ENCODE results near the gene OR8B3.

Gene OR8B3

DNA sequence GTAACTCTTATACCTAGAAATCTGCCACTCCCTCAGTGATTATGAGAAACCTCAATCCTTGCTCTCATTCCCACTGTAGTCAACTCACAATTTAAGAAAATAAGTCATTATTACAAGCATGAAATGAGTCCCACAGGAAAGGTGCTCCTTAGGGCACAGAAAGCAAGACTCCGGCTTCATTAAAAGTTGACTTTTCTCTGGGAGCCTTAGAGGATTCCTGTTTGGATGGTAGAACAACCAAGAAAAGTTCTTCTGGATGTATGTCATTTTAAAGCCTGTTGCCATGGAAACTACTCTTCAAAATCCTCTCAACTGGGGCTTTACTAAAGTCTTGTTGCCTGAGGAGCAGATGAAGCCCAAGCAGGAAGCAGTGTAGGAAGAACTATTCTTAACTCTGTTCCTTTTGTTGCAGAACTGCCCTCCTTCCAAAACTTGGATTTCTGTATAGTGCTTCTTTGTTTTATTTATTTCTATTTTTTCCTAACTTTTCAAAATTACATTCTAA, 46.9 kb upstream of the OR8B3 start, which contains the start of gene OR8B8:
TSS of gene OR8B8 (minus strand) at position 51 of the 505 bp plus-strand sequence. CDS start 4,611 bp downstream, outside the sequence.
- TF ChIP-seq, protein P1, sequence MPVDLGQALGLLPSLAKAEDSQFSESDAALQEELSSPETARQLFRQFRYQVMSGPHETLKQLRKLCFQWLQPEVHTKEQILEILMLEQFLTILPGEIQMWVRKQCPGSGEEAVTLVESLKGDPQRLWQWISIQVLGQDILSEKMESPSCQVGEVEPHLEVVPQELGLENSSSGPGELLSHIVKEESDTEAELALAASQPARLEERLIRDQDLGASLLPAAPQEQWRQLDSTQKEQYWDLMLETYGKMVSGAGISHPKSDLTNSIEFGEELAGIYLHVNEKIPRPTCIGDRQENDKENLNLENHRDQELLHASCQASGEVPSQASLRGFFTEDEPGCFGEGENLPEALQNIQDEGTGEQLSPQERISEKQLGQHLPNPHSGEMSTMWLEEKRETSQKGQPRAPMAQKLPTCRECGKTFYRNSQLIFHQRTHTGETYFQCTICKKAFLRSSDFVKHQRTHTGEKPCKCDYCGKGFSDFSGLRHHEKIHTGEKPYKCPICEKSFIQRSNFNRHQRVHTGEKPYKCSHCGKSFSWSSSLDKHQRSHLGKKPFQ (tag by site-specific recombination; IDR thresholded peaks at IDR 0.05): no peak
- TF ChIP-seq ZNF558 (tag by site-specific recombination; IDR thresholded peaks at IDR 0.05) (no peak), ZNF837 (tag by site-specific recombination; IDR thresholded peaks at IDR 0.05) (no peak), ZNF585B (tag by site-specific recombination; IDR thresholded peaks at IDR 0.05) (no peak), SP7 (tag by site-specific recombination; IDR thresholded peaks at IDR 0.05) (no peak), ZNF707 (tag by site-specific recombination; IDR thresholded peaks at IDR 0.05) (no peak)
- CTCF ChIA-PET: no interaction called here
- H3K27ac ChIP-seq (ENCODE audit: extremely low read depth, low read depth, low read length): no peak within 1 kb of the TSS
- POLR2A ChIA-PET: no interaction called here
- no peak within 1 kb of the TSS for H3K4me3 ChIP-seq (ENCODE audit: low read depth, low read length)
- no peaks in the 10 kb centered on the region for H3K4me1 ChIP-seq (ENCODE audit: control insufficient read depth, insufficient read depth, low read length)
- H3K36me3 ChIP-seq (ENCODE audit: control insufficient read depth in 2 of 2, insufficient read depth in 1 of 2, low read length in 2 of 2): no peaks in the 10 kb centered on the region
- no peaks in the 10 kb centered on the region for H3K9me3 ChIP-seq (ENCODE audit: control insufficient read depth, insufficient read depth, low read depth, low read length)

DNA sequence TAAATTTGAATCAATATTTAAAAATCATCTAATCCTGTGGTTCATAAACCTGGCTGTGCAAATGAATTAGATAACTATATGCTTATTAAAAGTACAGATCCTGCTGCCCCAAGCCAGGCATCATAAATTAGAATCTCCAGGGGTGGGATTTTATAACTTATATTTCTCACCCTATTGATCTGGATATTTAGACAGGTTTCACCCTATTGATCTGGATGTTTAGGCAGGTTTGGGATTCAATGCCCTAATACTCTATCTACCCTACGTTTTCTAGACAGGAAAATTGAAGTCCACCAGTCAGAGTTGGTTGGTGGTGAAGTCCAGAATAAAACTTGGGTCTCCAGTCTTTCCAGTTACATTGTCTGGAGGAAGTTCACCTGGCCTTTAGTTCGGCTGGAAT, 44.0 kb upstream of the OR8B3 start:
- TF ChIP-seq TCF7L2 (IDR thresholded peaks at IDR 0.05; ENCODE audit: borderline replicate concordance, low read depth, low read length) (no peak), WT1 (tag by site-specific recombination; IDR thresholded peaks at IDR 0.05) (no peak)
- no peaks in the 10 kb centered on the region for H3K9me3 ChIP-seq (ENCODE audit: control insufficient read depth, insufficient read depth, low read depth, low read length)
- H3K27ac ChIP-seq (ENCODE audit: extremely low read depth, low read depth, low read length): no peak overlapping the region
- H3K36me3 ChIP-seq (ENCODE audit: control insufficient read depth in 2 of 2, insufficient read depth in 1 of 2, low read length in 2 of 2): no peaks in the 10 kb centered on the region
- ChIA-PET POLR2A (no interaction called here), CTCF (no interaction called here)
- no peaks in the 10 kb centered on the region for H3K4me1 ChIP-seq (ENCODE audit: control insufficient read depth, insufficient read depth, low read length)
- H3K4me3 ChIP-seq (ENCODE audit: low read depth, low read length): no peak overlapping the region

DNA sequence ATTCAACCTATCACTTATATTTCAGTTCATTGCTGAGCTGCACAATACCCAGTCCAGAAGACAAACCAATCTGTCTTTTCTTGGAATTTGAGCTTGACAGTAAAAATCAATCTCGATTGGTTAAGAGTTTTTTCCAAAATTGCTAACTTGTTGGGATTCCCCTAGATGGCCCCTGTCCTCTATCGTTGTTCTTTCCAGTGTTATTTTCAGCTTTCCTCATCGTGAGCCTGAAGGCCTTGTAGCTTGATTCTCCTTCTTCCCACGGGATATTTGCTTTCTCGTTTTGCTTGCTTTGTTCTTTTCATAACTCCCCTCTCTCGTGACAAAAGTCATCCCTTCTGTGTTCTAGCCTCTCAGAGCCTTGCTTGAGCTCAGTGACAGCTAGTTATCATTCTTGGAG, 43.6 kb upstream of the OR8B3 start:
- Histone ChIP-seq H3K4me1 (ENCODE audit: control insufficient read depth, insufficient read depth, low read length) (no peaks in the 10 kb centered on the region), H3K4me3 (ENCODE audit: low read depth, low read length) (no peak overlapping the region), H3K36me3 (ENCODE audit: control insufficient read depth in 2 of 2, insufficient read depth in 1 of 2, low read length in 2 of 2) (no peaks in the 10 kb centered on the region), H3K27ac (ENCODE audit: extremely low read depth, low read depth, low read length) (no peak overlapping the region), H3K9me3 (ENCODE audit: control insufficient read depth, insufficient read depth, low read depth, low read length) (no peaks in the 10 kb centered on the region)
- CTCF ChIA-PET: no interaction called here
- POLR2A ChIA-PET: no interaction called here
- TF ChIP-seq ZNF175 (tag by site-specific recombination; IDR thresholded peaks at IDR 0.05) (no peak), ZNF571 (tag by site-specific recombination; IDR thresholded peaks at IDR 0.05) (no peak), ZNF266 (tag by site-specific recombination; IDR thresholded peaks at IDR 0.05; ENCODE audit: low read depth) (no peak), OSR2 (tag by site-specific recombination; IDR thresholded peaks at IDR 0.05) (no peak), GLIS2 (tag by site-specific recombination; IDR thresholded peaks at IDR 0.05) (no peak), ZNF654 (tag by site-specific recombination; IDR thresholded peaks at IDR 0.05; ENCODE audit: low read depth) (no peak), HOXC10 (CRISPR knock-in tag; IDR thresholded peaks at IDR 0.05) (no peak)
- TF ChIP-seq, protein P2, sequence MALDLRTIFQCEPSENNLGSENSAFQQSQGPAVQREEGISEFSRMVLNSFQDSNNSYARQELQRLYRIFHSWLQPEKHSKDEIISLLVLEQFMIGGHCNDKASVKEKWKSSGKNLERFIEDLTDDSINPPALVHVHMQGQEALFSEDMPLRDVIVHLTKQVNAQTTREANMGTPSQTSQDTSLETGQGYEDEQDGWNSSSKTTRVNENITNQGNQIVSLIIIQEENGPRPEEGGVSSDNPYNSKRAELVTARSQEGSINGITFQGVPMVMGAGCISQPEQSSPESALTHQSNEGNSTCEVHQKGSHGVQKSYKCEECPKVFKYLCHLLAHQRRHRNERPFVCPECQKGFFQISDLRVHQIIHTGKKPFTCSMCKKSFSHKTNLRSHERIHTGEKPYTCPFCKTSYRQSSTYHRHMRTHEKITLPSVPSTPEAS (tag by site-specific recombination; IDR thresholded peaks at IDR 0.05): no peak
- TF ChIP-seq, protein P3, sequence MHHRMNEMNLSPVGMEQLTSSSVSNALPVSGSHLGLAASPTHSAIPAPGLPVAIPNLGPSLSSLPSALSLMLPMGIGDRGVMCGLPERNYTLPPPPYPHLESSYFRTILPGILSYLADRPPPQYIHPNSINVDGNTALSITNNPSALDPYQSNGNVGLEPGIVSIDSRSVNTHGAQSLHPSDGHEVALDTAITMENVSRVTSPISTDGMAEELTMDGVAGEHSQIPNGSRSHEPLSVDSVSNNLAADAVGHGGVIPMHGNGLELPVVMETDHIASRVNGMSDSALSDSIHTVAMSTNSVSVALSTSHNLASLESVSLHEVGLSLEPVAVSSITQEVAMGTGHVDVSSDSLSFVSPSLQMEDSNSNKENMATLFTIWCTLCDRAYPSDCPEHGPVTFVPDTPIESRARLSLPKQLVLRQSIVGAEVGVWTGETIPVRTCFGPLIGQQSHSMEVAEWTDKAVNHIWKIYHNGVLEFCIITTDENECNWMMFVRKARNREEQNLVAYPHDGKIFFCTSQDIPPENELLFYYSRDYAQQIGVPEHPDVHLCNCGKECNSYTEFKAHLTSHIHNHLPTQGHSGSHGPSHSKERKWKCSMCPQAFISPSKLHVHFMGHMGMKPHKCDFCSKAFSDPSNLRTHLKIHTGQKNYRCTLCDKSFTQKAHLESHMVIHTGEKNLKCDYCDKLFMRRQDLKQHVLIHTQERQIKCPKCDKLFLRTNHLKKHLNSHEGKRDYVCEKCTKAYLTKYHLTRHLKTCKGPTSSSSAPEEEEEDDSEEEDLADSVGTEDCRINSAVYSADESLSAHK (tag by site-specific recombination; IDR thresholded peaks at IDR 0.05): no peak
- TF ChIP-seq, protein P4, sequence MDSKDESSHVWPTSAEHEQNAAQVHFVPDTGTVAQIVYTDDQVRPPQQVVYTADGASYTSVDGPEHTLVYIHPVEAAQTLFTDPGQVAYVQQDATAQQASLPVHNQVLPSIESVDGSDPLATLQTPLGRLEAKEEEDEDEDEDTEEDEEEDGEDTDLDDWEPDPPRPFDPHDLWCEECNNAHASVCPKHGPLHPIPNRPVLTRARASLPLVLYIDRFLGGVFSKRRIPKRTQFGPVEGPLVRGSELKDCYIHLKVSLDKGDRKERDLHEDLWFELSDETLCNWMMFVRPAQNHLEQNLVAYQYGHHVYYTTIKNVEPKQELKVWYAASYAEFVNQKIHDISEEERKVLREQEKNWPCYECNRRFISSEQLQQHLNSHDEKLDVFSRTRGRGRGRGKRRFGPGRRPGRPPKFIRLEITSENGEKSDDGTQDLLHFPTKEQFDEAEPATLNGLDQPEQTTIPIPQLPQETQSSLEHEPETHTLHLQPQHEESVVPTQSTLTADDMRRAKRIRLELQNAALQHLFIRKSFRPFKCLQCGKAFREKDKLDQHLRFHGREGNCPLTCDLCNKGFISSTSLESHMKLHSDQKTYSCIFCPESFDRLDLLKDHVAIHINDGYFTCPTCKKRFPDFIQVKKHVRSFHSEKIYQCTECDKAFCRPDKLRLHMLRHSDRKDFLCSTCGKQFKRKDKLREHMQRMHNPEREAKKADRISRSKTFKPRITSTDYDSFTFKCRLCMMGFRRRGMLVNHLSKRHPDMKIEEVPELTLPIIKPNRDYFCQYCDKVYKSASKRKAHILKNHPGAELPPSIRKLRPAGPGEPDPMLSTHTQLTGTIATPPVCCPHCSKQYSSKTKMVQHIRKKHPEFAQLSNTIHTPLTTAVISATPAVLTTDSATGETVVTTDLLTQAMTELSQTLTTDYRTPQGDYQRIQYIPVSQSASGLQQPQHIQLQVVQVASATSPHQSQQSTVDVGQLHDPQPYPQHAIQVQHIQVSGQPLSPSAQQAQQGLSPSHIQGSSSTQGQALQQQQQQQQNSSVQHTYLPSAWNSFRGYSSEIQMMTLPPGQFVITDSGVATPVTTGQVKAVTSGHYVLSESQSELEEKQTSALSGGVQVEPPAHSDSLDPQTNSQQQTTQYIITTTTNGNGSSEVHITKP (tag by site-specific recombination; IDR thresholded peaks at IDR 0.05): no peak
- TF ChIP-seq, protein P5, sequence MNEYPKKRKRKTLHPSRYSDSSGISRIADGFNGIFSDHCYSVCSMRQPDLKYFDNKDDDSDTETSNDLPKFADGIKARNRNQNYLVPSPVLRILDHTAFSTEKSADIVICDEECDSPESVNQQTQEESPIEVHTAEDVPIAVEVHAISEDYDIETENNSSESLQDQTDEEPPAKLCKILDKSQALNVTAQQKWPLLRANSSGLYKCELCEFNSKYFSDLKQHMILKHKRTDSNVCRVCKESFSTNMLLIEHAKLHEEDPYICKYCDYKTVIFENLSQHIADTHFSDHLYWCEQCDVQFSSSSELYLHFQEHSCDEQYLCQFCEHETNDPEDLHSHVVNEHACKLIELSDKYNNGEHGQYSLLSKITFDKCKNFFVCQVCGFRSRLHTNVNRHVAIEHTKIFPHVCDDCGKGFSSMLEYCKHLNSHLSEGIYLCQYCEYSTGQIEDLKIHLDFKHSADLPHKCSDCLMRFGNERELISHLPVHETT (tag by site-specific recombination; IDR thresholded peaks at IDR 0.05): no peak
- TF ChIP-seq, protein P6, sequence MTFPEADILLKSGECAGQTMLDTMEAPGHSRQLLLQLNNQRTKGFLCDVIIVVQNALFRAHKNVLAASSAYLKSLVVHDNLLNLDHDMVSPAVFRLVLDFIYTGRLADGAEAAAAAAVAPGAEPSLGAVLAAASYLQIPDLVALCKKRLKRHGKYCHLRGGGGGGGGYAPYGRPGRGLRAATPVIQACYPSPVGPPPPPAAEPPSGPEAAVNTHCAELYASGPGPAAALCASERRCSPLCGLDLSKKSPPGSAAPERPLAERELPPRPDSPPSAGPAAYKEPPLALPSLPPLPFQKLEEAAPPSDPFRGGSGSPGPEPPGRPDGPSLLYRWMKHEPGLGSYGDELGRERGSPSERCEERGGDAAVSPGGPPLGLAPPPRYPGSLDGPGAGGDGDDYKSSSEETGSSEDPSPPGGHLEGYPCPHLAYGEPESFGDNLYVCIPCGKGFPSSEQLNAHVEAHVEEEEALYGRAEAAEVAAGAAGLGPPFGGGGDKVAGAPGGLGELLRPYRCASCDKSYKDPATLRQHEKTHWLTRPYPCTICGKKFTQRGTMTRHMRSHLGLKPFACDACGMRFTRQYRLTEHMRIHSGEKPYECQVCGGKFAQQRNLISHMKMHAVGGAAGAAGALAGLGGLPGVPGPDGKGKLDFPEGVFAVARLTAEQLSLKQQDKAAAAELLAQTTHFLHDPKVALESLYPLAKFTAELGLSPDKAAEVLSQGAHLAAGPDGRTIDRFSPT (tag by site-specific recombination; IDR thresholded peaks at IDR 0.05): no peak
